CD14-positive monocyte (primary cell): ENCODE results near the gene C6orf132. TPM values are rescaled to one million over a fixed set of nuclear protein-coding genes. Genes with fewer than 3 reads are reported as not detected.

Experiments
- DNase-seq, 3 donors: peaks; one replicate each; pipeline ENCODE4 v3.0.0-alpha.2; 2011 to 2022
- H2AFZ ChIP-seq: 2 replicates; pipeline ENCODE4 v1.6.0; 2012; ENCODE audit warnings: mild to moderate bottlenecking, low read depth, low read length, inconsistent platforms; ENCODE audit not compliant: insufficient read depth, poor library complexity, severe bottlenecking
- H3K27ac ChIP-seq, 2 donors: 1 replicate in 1 of 2; 2 replicates in 1 of 2; pipeline ENCODE4 v1.5.1; 2012 to 2013; ENCODE audit warnings: low read length in 2 of 2, control low read depth in 1 of 2, inconsistent platforms in 1 of 2, low read depth in 1 of 2, mild to moderate bottlenecking in 1 of 2
- H3K27me3 ChIP-seq, 2 donors: one replicate each; pipeline versions ENCODE4 v1.6.0 to v1.6.1; 2011 to 2013; ENCODE audit warnings: low read length in 2 of 2; ENCODE audit not compliant: control insufficient read depth in 2 of 2, insufficient read depth in 2 of 2
- H3K36me3 ChIP-seq, 2 donors: replicated peaks in 1 of 2; 1 replicate in 1 of 2; 2 replicates in 1 of 2; pipeline versions ENCODE4 v1.5.1 to v1.6.1; 2012 to 2013; ENCODE audit warnings: low read length in 2 of 2, control low read depth in 1 of 2, inconsistent platforms in 1 of 2, mild to moderate bottlenecking in 1 of 2; ENCODE audit not compliant: insufficient read depth in 2 of 2, control insufficient read depth in 1 of 2
- H3K4me1 ChIP-seq, 2 donors: 1 replicate in 1 of 2; 2 replicates in 1 of 2; pipeline versions ENCODE4 v1.5.1 to v1.6.1; 2012 to 2013; ENCODE audit warnings: low read length in 2 of 2, control low read depth in 1 of 2, inconsistent platforms in 1 of 2, mild to moderate bottlenecking in 1 of 2, moderate library complexity in 1 of 2; ENCODE audit not compliant: insufficient read depth in 2 of 2, control insufficient read depth in 1 of 2
- H3K4me2 ChIP-seq: replicated peaks from 2 replicates; pipeline ENCODE3; 2012; ENCODE audit warnings: low read length, moderate library complexity, mild to moderate bottlenecking; ENCODE audit not compliant: poor library complexity, severe bottlenecking; ENCODE audit errors: extremely low read depth
- H3K4me3 ChIP-seq, 3 experiments: fragments of 200-600 bp in 1 of 3; sonication (generic) in 1 of 3; replicated peaks in 1 of 3; 1 replicate in 2 of 3; 2 replicates in 1 of 3; pipeline ENCODE4 v1.5.1; 2011 to 2013; ENCODE audit warnings: low read length in 3 of 3, mild to moderate bottlenecking in 3 of 3, control low read depth in 2 of 3, low read depth in 2 of 3, inconsistent platforms in 1 of 3, moderate library complexity in 1 of 3
- H3K79me2 ChIP-seq: 2 replicates; pipeline ENCODE4 v1.6.0; 2012; ENCODE audit warnings: mild to moderate bottlenecking, control low read depth, inconsistent platforms, low read length, moderate library complexity; ENCODE audit not compliant: insufficient read depth
- H3K9ac ChIP-seq: 2 replicates; pipeline ENCODE4 v1.6.0; 2017; ENCODE audit warnings: low read length, mild to moderate bottlenecking; ENCODE audit not compliant: insufficient read depth, poor library complexity, severe bottlenecking
- H3K9me3 ChIP-seq, 2 donors: replicated peaks in 1 of 2; 1 replicate in 1 of 2; 2 replicates in 1 of 2; pipeline versions ENCODE4 v1.5.1 to v1.6.1; 2012 to 2013; ENCODE audit warnings: low read length in 2 of 2, control low read depth in 1 of 2; ENCODE audit not compliant: control insufficient read depth in 1 of 2, insufficient read depth in 1 of 2
- H4K20me1 ChIP-seq: 2 replicates; pipeline ENCODE4 v1.6.0; 2012; ENCODE audit warnings: mild to moderate bottlenecking, low read length, control low read depth, moderate library complexity; ENCODE audit not compliant: insufficient read depth
- H3K27ac Mint-ChIP-seq, 7 donors: one replicate each; pipeline ENCODE4 v1.8.0; 2020; ENCODE audit warnings: mild to moderate bottlenecking in 7 of 7, mixed read lengths in 7 of 7, moderate library complexity in 6 of 7, inconsistent platforms in 2 of 7
- H3K27me3 Mint-ChIP-seq, 3 donors: one replicate each; pipeline ENCODE4 v1.8.0; 2021 to 2022; ENCODE audit warnings: low read depth in 3 of 3, mild to moderate bottlenecking in 3 of 3, mixed read lengths in 3 of 3, moderate library complexity in 3 of 3, inconsistent platforms in 1 of 3
- H3K36me3 Mint-ChIP-seq, 2 donors: one replicate each; pipeline ENCODE4 v1.8.0; 2020; ENCODE audit warnings: mixed read lengths in 2 of 2, inconsistent platforms in 1 of 2, mild to moderate bottlenecking in 1 of 2
- H3K4me1 Mint-ChIP-seq: one replicate; pipeline ENCODE4 v1.8.0; 2020; ENCODE audit warnings: mild to moderate bottlenecking, mixed read lengths
- H3K4me3 Mint-ChIP-seq, 2 donors: one replicate each; pipeline ENCODE4 v1.8.0; 2020; ENCODE audit warnings: mild to moderate bottlenecking in 2 of 2, mixed read lengths in 2 of 2, moderate library complexity in 1 of 2
- H3K9me3 Mint-ChIP-seq, 7 donors: one replicate each; pipeline ENCODE4 v1.8.0; 2020 to 2022; ENCODE audit warnings: mixed read lengths in 7 of 7, mild to moderate bottlenecking in 6 of 7, moderate library complexity in 6 of 7, inconsistent platforms in 2 of 7
- WGBS: methylation state at CpG from one replicate; pipeline ENCODE4 v1.1.5; 2013; ENCODE audit warnings: missing lambda C conversion rate; ENCODE audit not compliant: insufficient coverage; 5-methylcytosine and 5-hydroxymethylcytosine counted together
- intact Hi-C, 2 donors: fragments of 100-400 bp; cut with micrococcal nuclease; formaldehyde crosslinking; loops; one replicate each; pipeline versions ENCODE4 v1.15.0 to v1.15.1; 2023
- polyA plus RNA-seq, 3 donors: library from polyadenylated mRNA; depleted of rRNA in 1 of 3; unstranded in 2 of 3; stranded (reverse) in 1 of 3; fragments of 300-500 nt in 2 of 3; fragments of >200 nt in 1 of 3; fragmentation: Illumina TruSeq in 2 of 3; gene quantifications; 1 replicate in 2 of 3; 2 replicates in 1 of 3; pipeline ENCODE4 v1.2.3, GENCODE V29; 2012 to 2021
- TF ChIP-seq, protein P1 (sequence below): fragments of 200-600 bp; IDR thresholded peaks from one replicate; pipeline ENCODE4 v1.8.0; 2022; ENCODE audit warnings: antibody characterized with exemption, mild to moderate bottlenecking

C6orf132 gene
- polyA plus RNA-seq, 3 donors = not detected

DNA sequence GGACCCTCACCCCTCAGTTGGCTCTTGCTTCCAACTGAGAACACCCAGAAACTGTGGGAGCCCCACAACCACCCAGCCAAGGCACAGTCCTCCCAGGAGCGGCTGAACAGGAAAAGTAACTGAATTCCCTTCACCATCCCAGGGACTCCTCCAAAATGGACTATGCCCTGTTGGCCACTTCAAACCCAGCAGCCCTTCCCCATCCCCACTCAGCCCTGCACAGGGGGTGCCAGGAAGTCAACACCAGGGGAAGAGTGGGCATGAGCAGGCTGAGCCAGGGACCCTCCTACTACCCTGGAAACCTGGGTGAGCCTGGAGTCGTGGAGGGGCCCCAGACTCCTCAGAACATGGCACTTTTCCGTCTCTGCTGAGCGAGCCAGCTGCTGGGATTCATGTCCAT, 42.1 kb upstream of the C6orf132 start:
- Histone ChIP-seq H3K4me1 (no peaks in the 10 kb centered on the region), H3K27ac (no peak overlapping the region), H3K9ac (no peak overlapping the region), H3K27me3 (no peaks in the 10 kb centered on the region), H3K4me2 (no peak overlapping the region), H3K4me3 (no peak overlapping the region), H4K20me1 (no peaks in the 10 kb centered on the region), H2AFZ (no peak overlapping the region), H3K9me3 (no peaks in the 10 kb centered on the region), H3K79me2 (no peaks in the 10 kb centered on the region), H3K36me3 (no peaks in the 10 kb centered on the region)
- Mint-ChIP-seq H3K4me1 (no peaks in the 10 kb centered on the region), H3K27me3 (peaks cover 2 to 4% (median 2%) of the 10 kb centered on the region in 3 donors), H3K36me3 (no peaks in the 10 kb centered on the region), H3K4me3 (no peak overlapping the region), H3K9me3 (no peaks in the 10 kb centered on the region), H3K27ac (no peak overlapping the region)
- no peak for DNase-seq
- intact Hi-C loops = no loop called here
- TF ChIP-seq, protein P1, sequence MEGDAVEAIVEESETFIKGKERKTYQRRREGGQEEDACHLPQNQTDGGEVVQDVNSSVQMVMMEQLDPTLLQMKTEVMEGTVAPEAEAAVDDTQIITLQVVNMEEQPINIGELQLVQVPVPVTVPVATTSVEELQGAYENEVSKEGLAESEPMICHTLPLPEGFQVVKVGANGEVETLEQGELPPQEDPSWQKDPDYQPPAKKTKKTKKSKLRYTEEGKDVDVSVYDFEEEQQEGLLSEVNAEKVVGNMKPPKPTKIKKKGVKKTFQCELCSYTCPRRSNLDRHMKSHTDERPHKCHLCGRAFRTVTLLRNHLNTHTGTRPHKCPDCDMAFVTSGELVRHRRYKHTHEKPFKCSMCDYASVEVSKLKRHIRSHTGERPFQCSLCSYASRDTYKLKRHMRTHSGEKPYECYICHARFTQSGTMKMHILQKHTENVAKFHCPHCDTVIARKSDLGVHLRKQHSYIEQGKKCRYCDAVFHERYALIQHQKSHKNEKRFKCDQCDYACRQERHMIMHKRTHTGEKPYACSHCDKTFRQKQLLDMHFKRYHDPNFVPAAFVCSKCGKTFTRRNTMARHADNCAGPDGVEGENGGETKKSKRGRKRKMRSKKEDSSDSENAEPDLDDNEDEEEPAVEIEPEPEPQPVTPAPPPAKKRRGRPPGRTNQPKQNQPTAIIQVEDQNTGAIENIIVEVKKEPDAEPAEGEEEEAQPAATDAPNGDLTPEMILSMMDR = no peak
- 95% methylated on average over 4 of the region's 4 CpGs for WGBS

- Histone ChIP-seq H3K27ac (no peak overlapping the region), H3K27me3 (no peaks in the 10 kb centered on the region), H3K36me3 (no peaks in the 10 kb centered on the region), H2AFZ (no peak overlapping the region), H3K9ac (no peak overlapping the region), H3K4me3 (no peak overlapping the region), H3K79me2 (no peaks in the 10 kb centered on the region), H3K4me1 (peaks cover 0 to 3% of the 10 kb centered on the region in 2 donors), H3K4me2 (no peak overlapping the region), H3K9me3 (no peaks in the 10 kb centered on the region), H4K20me1 (no peaks in the 10 kb centered on the region)
- no peak for DNase-seq
- peaks cover 8% of the 10 kb centered on the region for H3K4me1 Mint-ChIP-seq
- 100% methylated on average over 1 of the region's 5 CpGs for WGBS
- H3K4me3 Mint-ChIP-seq = no peak overlapping the region
- intact Hi-C loops = no loop called here
- H3K27ac Mint-ChIP-seq = no peak overlapping the region
- no peaks in the 10 kb centered on the region for H3K9me3 Mint-ChIP-seq
- H3K27me3 Mint-ChIP-seq = peaks cover 4 to 9% (median 5%) of the 10 kb centered on the region in 3 donors
- TF ChIP-seq, protein P1 = no peak
- H3K36me3 Mint-ChIP-seq = no peaks in the 10 kb centered on the region
Observed at GRCh38 chr6:42182101-42182500, 39.7 kb upstream of the C6orf132 start.
